B cell (primary cell): Measurements from ENCODE around the gene GTF2H4.
"Not testable (repeated sequence)": the region's sequence is repeated elsewhere in the genome, so short reads cannot be mapped to it uniquely, and the experiment has no call there.

Experiments used
- EZH2 ChIP-seq: IDR thresholded peaks from 2 replicates; pipeline ENCODE4 v1.6.1; 2012; ENCODE audit warnings: borderline replicate concordance, low read depth, mild to moderate bottlenecking, moderate library complexity, low read length; ENCODE audit not compliant: insufficient read depth, poor library complexity, severe bottlenecking
- TF ChIP-seq, protein P1 (sequence below): fragments of 200-600 bp; IDR thresholded peaks from one replicate; pipeline ENCODE4 v1.8.0; 2022; ENCODE audit warnings: antibody characterized with exemption, mild to moderate bottlenecking

DNA sequence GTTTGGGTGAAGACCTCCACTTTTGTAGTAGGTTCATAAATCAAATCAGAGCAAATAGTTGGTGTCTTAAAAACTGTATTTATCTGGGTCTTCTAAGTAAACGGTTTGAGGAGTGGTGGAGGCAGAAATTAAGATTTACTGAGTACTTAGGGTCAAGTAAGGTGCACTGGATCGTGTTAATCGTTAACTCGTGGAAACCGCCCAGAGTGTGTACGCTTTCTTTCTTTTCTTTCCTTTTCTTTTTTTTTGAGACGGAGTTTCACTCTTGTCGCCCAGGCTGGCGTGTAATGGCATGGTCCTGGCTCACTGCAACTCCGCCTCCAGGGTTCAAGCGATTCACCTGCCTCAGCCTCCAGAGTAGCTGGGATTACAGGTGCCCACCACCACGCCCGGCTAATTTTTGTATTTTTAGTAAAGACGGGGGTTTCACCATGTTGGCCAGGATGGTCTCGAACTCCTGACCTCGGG lies 683 bp upstream of the GTF2H4 start:
- TF ChIP-seq, protein P1, sequence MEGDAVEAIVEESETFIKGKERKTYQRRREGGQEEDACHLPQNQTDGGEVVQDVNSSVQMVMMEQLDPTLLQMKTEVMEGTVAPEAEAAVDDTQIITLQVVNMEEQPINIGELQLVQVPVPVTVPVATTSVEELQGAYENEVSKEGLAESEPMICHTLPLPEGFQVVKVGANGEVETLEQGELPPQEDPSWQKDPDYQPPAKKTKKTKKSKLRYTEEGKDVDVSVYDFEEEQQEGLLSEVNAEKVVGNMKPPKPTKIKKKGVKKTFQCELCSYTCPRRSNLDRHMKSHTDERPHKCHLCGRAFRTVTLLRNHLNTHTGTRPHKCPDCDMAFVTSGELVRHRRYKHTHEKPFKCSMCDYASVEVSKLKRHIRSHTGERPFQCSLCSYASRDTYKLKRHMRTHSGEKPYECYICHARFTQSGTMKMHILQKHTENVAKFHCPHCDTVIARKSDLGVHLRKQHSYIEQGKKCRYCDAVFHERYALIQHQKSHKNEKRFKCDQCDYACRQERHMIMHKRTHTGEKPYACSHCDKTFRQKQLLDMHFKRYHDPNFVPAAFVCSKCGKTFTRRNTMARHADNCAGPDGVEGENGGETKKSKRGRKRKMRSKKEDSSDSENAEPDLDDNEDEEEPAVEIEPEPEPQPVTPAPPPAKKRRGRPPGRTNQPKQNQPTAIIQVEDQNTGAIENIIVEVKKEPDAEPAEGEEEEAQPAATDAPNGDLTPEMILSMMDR = not testable (repeated sequence)
- not testable (repeated sequence) for TF ChIP-seq EZH2
